GM12864 (cell line): ENCODE results near the gene SKIL.

Experiments
- DNase-seq: peaks from one replicate; pipeline ENCODE4 v3.0.0-alpha.2; 2011; ENCODE audit warnings: low read depth
- H3K4me3 ChIP-seq: 2 replicates; pipeline ENCODE4 v1.5.1; 2011; ENCODE audit warnings: mild to moderate bottlenecking, low read depth, low read length, control low read depth
- CTCF ChIP-seq: IDR thresholded peaks from 2 replicates; pipeline ENCODE4 v1.5.1; 2011; ENCODE audit warnings: low read depth, mild to moderate bottlenecking, moderate library complexity, low read length, control low read depth, inconsistent platforms; ENCODE audit errors: missing control alignments

SKIL gene

GRCh38 chr3:170360466-170360865, 3.0 kb downstream of the SKIL start:
- no peak for TF ChIP-seq CTCF
- no peak overlapping the region for H3K4me3 ChIP-seq
- no peak for DNase-seq

DNA sequence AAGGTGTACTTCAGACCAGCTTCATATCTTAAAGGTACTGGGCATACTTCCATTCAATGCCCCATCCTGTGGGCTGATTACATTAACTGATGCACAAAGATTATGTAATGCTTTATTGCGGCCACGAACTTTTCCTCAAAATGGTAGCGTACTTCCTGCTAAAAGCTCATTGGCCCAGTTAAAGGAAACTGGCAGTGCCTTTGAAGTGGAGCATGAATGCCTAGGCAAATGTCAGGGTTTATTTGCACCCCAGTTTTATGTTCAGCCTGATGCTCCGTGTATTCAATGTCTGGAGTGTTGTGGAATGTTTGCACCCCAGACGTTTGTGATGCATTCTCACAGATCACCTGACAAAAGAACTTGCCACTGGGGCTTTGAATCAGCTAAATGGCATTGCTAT, 3.4 kb downstream of the SKIL start:
- TF ChIP-seq CTCF: no peak
- H3K4me3 ChIP-seq: no peak overlapping the region
- DNase-seq: no peak

DNA sequence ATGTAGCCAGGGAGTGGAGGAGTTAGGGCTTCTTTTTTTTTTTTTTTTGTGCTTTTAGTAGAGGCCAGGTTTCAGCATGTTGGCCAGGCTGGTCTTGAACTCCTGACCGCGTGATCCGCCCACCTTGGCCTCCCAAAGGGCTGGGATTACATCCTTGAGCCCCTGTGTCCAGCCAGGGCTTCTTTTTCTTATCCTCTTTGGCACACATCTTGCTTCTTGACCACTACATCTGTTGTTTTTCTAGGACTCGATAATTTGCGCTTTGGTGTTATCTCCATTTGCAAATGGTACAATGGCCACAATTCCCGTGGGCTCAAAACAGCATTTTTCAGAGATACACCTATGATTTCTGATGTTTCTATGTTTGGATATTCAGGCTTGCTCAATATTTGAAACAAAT, 4.2 kb downstream of the SKIL start:
- no peak overlapping the region for H3K4me3 ChIP-seq
- no peak for DNase-seq
- TF ChIP-seq CTCF: no peak

DNA sequence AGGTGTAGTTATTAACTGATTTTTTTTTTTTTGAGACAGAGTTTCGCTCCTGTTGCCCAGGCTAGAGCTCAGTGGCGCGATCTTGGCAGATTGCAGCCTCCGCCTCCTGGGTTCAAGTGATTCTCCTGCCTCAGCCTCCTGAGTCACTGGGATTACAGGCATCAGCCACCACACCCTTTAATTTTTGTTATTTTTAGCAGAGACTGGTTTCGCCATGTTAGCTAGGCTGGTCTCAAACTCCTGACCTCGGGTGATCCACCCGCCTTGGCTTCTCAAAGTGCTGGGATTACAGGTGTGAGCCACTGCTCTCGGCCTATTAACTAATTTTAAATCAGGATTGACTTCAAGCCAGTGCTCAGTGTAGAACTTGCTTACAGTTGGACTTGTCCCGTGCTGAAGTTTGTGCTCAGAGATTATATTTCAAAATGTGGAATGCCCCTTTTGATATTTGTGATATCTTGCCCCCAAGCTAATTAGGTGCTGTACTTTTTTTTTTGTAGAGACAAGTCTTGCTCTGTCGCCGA, 6.0 kb downstream of the SKIL start:
- no peak for TF ChIP-seq CTCF
- H3K4me3 ChIP-seq: no peak overlapping the region

DNA sequence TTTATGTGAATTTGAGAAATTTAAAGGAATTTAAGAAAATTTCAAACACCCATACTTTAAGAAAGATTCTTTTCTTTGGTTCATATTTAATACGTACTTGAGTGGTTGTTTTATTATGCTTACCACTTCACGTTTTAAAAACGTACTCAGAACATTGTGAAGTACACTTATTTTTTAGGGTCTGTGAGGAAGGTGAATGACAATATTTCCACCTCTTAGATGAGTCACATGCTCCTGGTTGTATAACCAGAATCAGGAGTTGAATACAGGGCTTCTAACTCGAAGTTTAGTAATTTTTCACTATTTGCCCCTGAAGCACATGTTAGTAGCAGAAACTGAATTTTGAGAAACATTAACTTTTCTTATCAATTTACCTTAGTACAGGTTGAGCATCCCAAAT, 7.5 kb downstream of the SKIL start:
- no peak for TF ChIP-seq CTCF

More for the DNA sequence above, 6.0 kb downstream of the SKIL start:
- no peak for DNase-seq

DNA sequence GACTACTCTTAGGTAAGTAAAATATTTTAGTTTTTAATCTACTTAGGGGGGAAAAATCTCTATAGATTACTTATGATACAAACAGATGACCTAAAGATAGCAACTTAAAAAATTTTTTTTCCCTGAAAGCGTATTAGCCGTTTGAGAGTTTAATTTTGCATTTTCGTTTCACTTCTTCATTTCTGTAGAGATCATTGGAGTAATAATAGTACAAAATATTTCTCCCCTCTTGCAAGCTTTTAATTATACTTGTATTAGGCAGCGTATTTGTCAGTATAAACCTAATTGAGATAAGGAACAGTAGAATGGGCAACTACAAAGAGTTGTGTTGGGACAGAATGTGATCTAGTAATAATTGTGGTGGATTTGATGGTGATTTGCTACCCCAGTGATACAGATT, 10.3 kb downstream of the SKIL start:
- no peak overlapping the region; the same call in 1 of the 2 replicates for H3K4me3 ChIP-seq
- TF ChIP-seq CTCF: no peak
- no peak for DNase-seq

More for the DNA sequence above, 7.5 kb downstream of the SKIL start:
- DNase-seq: no peak
- H3K4me3 ChIP-seq: no peak overlapping the region

GRCh38 chr3:170368921-170369320, 11.4 kb downstream of the SKIL start:
- no peak overlapping the region for H3K4me3 ChIP-seq
- TF ChIP-seq CTCF: no peak
- DNase-seq: no peak
